Vagina (tissue), 2 donors: ENCODE results near the gene DOCK4. TPM values are rescaled to one million over a fixed set of nuclear protein-coding genes. Genes with fewer than 3 reads are reported as not detected.
"Not testable (repeated sequence)": the region's sequence is repeated elsewhere in the genome, so short reads cannot be mapped to it uniquely, and the experiment has no call there.

Experiments used
- DNase-seq, 2 donors: peaks; one replicate each; pipeline ENCODE4 v3.0.0-alpha.2; 2017; ENCODE audit errors: extremely low spot score in 2 of 2
- H3K27ac ChIP-seq: fragments of 200-600 bp; sonication (generic); one replicate; pipeline ENCODE4 v1.5.1; 2019
- H3K27me3 ChIP-seq: fragments of 200-600 bp; sonication (generic); one replicate; pipeline ENCODE4 v1.5.1; 2019
- H3K36me3 ChIP-seq, 2 donors: fragments of 200-600 bp; sonication (generic); one replicate each; pipeline ENCODE4 v1.5.1; 2017 to 2019
- H3K4me1 ChIP-seq: fragments of 200-600 bp; sonication (generic); one replicate; pipeline ENCODE4 v1.5.1; 2019
- H3K4me3 ChIP-seq, 2 donors: fragments of 200-600 bp; sonication (generic); 1 replicate in 1 of 2; 2 replicates in 1 of 2; pipeline ENCODE4 v1.5.1; 2016 to 2019
- H3K9me3 ChIP-seq: fragments of 200-600 bp; sonication (generic); one replicate; pipeline ENCODE4 v1.5.1; 2019
- POLR2A ChIP-seq, 2 donors: fragments of 450-650 bp; IDR thresholded peaks; one replicate each; pipeline ENCODE4 v1.6.1; 2017; ENCODE audit warnings: antibody characterized with exemption in 2 of 2, mild to moderate bottlenecking in 2 of 2, moderate library complexity in 2 of 2
- POLR2AphosphoS5 ChIP-seq, 2 donors: sonication (generic); formaldehyde crosslinking; IDR thresholded peaks; one replicate each; pipeline ENCODE4 v1.9.0; 2017; ENCODE audit warnings: antibody characterized with exemption in 2 of 2, mild to moderate bottlenecking in 2 of 2, low read depth in 1 of 2; ENCODE audit not compliant: insufficient read depth in 1 of 2
- intact Hi-C: fragments of 100-400 bp; cut with DNase I; formaldehyde crosslinking; loops from one replicate; pipeline ENCODE4 v1.15.1; 2023
- total RNA-seq: library from RNA; depleted of rRNA; stranded (reverse); fragments of >200 nt; gene quantifications from one replicate; pipeline ENCODE4 v1.2.3, GENCODE V29; 2016
- TF ChIP-seq, protein P1 (sequence below), 3 experiments: fragments of 450-650 bp in 2 of 3; fragments of 200-600 bp in 1 of 3; sonication (generic) in 1 of 3; IDR thresholded peaks; one replicate each; pipeline ENCODE4 v1.5.1; 2017 to 2019; ENCODE audit warnings: antibody characterized with exemption in 3 of 3, mild to moderate bottlenecking in 2 of 3, moderate library complexity in 2 of 3

Gene DOCK4
- total RNA-seq, 1 donor from 2014 or later = 40.3 TPM

DNA sequence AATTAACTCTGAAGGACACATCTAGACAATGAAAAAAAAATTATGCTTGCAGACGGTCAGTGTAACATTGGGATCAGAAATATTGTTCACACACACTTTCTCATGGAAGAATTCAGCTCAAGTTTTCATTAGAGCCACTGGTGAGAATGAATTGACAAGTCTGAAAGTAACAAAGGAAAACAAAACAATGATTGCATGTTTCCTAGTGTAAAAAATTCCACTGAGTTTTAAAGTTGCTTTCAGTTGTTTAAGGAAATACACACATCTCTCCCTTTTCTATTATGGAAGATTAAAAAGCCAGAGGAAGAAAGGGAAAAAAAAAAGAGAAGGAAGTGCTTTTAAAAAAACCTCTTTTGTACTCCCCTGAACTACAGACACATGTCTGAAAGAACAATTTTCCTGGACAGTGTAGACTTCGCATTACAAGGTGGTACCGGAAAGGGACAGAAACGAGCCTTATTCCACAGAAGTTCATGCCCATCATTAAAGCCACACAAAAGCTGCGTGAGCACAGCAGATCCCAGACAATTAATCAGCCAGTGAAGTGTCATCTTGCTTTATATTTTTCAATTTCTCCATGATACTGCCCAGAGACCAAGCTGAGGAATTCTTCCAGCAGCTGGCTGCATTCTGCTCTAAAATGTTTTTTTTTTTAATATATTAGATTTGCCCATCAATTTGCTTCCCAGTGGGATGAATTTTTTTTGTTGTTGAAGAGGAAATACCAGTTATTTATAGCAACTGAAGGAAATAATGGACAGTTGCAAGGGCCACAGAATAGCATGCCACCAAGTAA, 294.8 kb downstream of the DOCK4 start:
- DNase-seq = no peak
- no peaks in the 10 kb centered on the region for H3K36me3 ChIP-seq
- TF ChIP-seq POLR2AphosphoS5 (IDR thresholded peaks at IDR 0.05; ENCODE audit: insufficient read depth in 1 of 2, low read depth in 1 of 2) (no peak), POLR2A (IDR thresholded peaks at IDR 0.05) (no peak)
- TF ChIP-seq, protein P1, sequence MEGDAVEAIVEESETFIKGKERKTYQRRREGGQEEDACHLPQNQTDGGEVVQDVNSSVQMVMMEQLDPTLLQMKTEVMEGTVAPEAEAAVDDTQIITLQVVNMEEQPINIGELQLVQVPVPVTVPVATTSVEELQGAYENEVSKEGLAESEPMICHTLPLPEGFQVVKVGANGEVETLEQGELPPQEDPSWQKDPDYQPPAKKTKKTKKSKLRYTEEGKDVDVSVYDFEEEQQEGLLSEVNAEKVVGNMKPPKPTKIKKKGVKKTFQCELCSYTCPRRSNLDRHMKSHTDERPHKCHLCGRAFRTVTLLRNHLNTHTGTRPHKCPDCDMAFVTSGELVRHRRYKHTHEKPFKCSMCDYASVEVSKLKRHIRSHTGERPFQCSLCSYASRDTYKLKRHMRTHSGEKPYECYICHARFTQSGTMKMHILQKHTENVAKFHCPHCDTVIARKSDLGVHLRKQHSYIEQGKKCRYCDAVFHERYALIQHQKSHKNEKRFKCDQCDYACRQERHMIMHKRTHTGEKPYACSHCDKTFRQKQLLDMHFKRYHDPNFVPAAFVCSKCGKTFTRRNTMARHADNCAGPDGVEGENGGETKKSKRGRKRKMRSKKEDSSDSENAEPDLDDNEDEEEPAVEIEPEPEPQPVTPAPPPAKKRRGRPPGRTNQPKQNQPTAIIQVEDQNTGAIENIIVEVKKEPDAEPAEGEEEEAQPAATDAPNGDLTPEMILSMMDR (IDR thresholded peaks at IDR 0.05) = no peak
- H3K9me3 ChIP-seq = no peaks in the 10 kb centered on the region
- intact Hi-C loops = no loop called here
- H3K4me1 ChIP-seq = no peaks in the 10 kb centered on the region
- no peak overlapping the region for H3K4me3 ChIP-seq
- H3K27me3 ChIP-seq = no peaks in the 10 kb centered on the region
- H3K27ac ChIP-seq = no peak overlapping the region

DNA sequence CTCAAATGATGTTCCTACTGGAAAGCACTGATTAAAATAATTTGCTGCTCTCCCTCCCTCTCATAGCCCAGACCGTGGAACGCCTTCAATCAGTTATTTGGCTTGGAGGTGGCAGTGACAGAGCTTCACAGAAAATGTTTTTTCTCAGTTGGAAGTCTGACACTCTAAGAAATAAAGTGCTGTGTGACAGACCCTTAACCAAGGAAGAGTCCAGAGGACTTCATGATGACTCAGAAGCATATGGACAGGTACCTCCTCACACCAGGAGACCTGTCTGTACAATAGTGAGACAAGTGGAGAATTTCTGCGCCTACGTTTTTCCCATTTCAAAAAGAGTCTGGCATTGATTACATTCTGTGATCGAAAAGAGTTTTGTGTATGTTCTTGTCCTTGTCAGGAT, 295.5 kb downstream of the DOCK4 start:
- Histone ChIP-seq H3K4me3 (no peak overlapping the region), H3K4me1 (no peaks in the 10 kb centered on the region), H3K36me3 (no peaks in the 10 kb centered on the region), H3K27me3 (no peaks in the 10 kb centered on the region), H3K9me3 (no peaks in the 10 kb centered on the region), H3K27ac (no peak overlapping the region)
- TF ChIP-seq POLR2AphosphoS5 (IDR thresholded peaks at IDR 0.05; ENCODE audit: insufficient read depth in 1 of 2, low read depth in 1 of 2) (no peak), POLR2A (IDR thresholded peaks at IDR 0.05) (no peak)
- TF ChIP-seq, protein P1 (IDR thresholded peaks at IDR 0.05) = no peak
- intact Hi-C loops = no loop called here
- no peak for DNase-seq

DNA sequence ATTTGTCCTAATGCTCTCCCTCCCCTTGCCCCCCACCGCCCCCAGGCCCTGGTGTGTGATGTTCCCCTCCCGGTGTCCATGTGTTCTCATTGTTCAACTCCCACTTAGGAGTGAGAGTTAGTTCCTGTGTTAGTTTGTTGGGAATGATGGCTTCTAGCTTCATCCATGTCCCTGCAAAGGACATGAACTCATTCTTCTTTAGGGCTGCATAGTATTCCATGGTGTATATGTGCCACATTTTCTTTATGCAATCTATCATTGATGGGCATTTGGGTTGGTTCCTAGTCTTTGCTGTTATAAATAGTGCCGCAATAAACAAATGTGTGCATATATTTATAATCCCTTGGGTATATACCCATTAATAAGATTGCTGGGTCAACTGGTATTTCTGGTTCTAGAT, 297.5 kb downstream of the DOCK4 start:
- H3K4me1 ChIP-seq, intact Hi-C loops, H3K27me3 ChIP-seq, H3K36me3 ChIP-seq, H3K9me3 ChIP-seq, DNase-seq, H3K27ac ChIP-seq, H3K4me3 ChIP-seq: not testable (repeated sequence)

DNA sequence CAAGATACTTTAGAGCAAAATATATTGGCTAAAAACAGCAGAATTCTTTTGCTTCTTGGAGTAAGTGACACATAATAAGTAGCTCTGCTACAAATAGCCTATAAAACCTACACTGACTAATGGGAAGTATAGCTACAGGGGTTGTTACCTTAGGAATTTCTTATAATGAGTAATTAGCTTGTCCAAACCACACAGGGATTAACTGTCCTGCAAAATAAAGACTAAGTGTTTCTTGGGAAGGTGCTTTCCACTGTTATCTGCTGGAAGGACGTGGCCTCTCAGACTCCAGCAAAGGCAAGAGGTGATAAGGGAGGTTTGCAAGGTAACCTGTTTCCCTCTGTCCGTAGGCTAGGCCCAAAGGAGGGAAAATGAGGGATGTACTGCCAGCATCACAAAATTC, 302.4 kb downstream of the DOCK4 start:
- DNase-seq = no peak
- Histone ChIP-seq H3K36me3 (no peaks in the 10 kb centered on the region), H3K4me1 (no peaks in the 10 kb centered on the region), H3K9me3 (no peaks in the 10 kb centered on the region), H3K27me3 (no peaks in the 10 kb centered on the region), H3K27ac (no peak overlapping the region), H3K4me3 (no peak overlapping the region)
- TF ChIP-seq POLR2A (IDR thresholded peaks at IDR 0.05) (no peak), POLR2AphosphoS5 (IDR thresholded peaks at IDR 0.05; ENCODE audit: insufficient read depth in 1 of 2, low read depth in 1 of 2) (peak in 1 of 2 donors; percentile 76)
- TF ChIP-seq, protein P1 (IDR thresholded peaks at IDR 0.05) = no peak
- intact Hi-C loops = no loop called here

DNA sequence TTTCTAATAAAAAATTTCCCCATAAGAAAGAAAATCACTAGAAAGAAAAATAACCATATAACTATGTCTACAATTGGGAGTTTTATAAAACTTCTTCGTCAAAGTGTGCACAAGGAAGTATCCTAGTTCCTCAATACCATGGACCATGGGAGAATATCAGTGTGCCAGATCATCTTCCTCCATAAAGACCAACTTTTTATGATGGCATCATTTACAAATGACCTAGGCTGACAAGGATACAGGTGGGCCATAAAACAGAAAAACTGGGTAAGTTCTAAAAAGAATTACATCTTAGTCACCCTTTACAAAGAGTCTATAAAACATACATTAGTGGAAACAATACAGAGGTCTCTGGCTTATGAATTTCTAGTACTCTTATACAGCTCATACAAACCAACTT, 303.2 kb downstream of the DOCK4 start:
- Histone ChIP-seq H3K36me3 (no peaks in the 10 kb centered on the region), H3K27me3 (no peaks in the 10 kb centered on the region), H3K27ac (no peak overlapping the region), H3K4me3 (no peak overlapping the region), H3K9me3 (no peaks in the 10 kb centered on the region), H3K4me1 (no peaks in the 10 kb centered on the region)
- DNase-seq = no peak
- no peak for TF ChIP-seq POLR2AphosphoS5 (IDR thresholded peaks at IDR 0.05; ENCODE audit: insufficient read depth in 1 of 2, low read depth in 1 of 2)
- no peak for TF ChIP-seq POLR2A (IDR thresholded peaks at IDR 0.05)
- TF ChIP-seq, protein P1 (IDR thresholded peaks at IDR 0.05) = no peak
- intact Hi-C loops = no loop called here
